BJ (cell line): ENCODE measurements around the gene CTNND1. TPM values are rescaled to one million over a fixed set of nuclear protein-coding genes. Genes with fewer than 3 reads are reported as not detected.

Experiments used
- CTCF ChIA-PET: fragments of 350-600 bp; formaldehyde crosslinking; extraction: SDS; loops from one replicate; lab custom pipeline; 2021; ENCODE audit warnings: antibody characterized with exemption, inconsistent platforms; lab: Yijun Ruan, JAX
- POLR2A ChIA-PET: fragments of 300-600 bp; sonication (Branson Sonifier 250); formaldehyde crosslinking; extraction: SDS; loops from one replicate; lab custom pipeline; 2021; ENCODE audit warnings: antibody characterized with exemption; lab: Charles Lee
- DNase-seq: peaks from one replicate; pipeline ENCODE4 v3.0.0-alpha.2; 2011; ENCODE audit warnings: low read depth
- H3K27me3 ChIP-seq: 2 replicates; pipeline ENCODE4 v1.6.0; 2011; ENCODE audit warnings: low read length; ENCODE audit not compliant: control insufficient read depth, insufficient read depth
- H3K36me3 ChIP-seq: 2 replicates; pipeline ENCODE4 v1.5.1; 2011; ENCODE audit warnings: low read length; ENCODE audit not compliant: control insufficient read depth, insufficient read depth
- H3K4me3 ChIP-seq: 2 replicates; pipeline ENCODE4 v1.5.1; 2011; ENCODE audit warnings: low read depth, mild to moderate bottlenecking, control low read depth, low read length
- CTCF ChIP-seq: IDR thresholded peaks from 2 replicates; pipeline ENCODE4 v1.5.1; 2011; ENCODE audit warnings: low read depth, mild to moderate bottlenecking, control low read depth, inconsistent platforms, low read length, moderate library complexity; ENCODE audit not compliant: insufficient read depth
- polyA plus RNA-seq: library from polyadenylated mRNA; depleted of rRNA; stranded (reverse); fragments of >200 nt; gene quantifications from 2 replicates; pipeline ENCODE4 v1.2.3, GENCODE V29; 2011

The CTNND1 gene
- polyA plus RNA-seq, 1 experiment, result 286 TPM

DNA sequence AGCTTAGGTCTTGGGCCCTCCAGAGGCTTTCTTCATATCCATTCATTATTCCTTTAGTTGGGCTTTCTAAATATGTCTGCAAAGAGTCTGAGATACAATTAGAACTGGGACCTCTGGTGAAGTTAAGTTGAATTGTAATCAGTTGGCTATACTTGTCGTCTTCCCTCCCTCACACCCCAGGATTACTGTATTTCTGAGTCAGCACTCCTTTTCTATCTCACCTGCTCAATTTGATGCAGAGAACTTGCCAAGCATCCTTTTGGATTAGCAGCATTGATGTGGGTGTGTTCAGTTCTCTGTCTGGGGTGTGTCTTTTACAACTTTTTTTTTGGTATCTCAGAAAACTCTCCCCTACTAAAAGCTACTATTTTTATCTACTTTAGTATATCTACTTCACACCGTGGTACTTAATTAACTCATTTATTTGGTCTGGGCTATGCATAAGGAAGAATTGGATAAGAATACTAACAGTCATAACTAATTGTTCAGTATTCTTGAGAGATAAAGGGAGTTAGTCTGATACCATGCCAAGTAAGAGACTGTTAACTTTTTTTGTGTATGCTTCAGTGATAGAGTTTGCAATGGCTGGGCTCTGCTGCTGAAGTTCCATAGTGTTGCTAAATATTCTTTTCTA lies 15.1 kb downstream of the CTNND1 start:
- TF ChIP-seq CTCF, result no peak
- H3K36me3 ChIP-seq, result 0 out of 2 replicates have a peak, but pooled peaks cover 1% of the 10 kb centered on the region
- no peak for DNase-seq
- ChIA-PET CTCF (interaction anchor here (0.9 to 3.3 kb wide), 3 partner anchors 12 to 14 kb away, joined by 3 to 12 read pairs (median 4); no protein-coding TSS in a partner anchor), POLR2A (no interaction called here)
- no peak overlapping the region for H3K4me3 ChIP-seq
- H3K27me3 ChIP-seq, result no peaks in the 10 kb centered on the region

- H3K4me3 ChIP-seq, result no peak overlapping the region
- ChIA-PET CTCF (interaction anchor here (1.1 to 3.3 kb wide), 3 partner anchors 13 to 23 kb away, joined by 4 to 12 read pairs (median 6); partner anchors contain the start of gene CTNND1), POLR2A (interaction anchor here (0.5 to 1.4 kb wide), 3 partner anchors 16 to 42 kb away, joined by 3 to 13 read pairs (median 6); partner anchors contain the start of genes CTNND1 and SELENOH)
- TF ChIP-seq CTCF, result no peak
- no peak for DNase-seq
- H3K27me3 ChIP-seq, result no peaks in the 10 kb centered on the region
- 0 out of 2 replicates have a peak, but pooled peaks cover 1% of the 10 kb centered on the region for H3K36me3 ChIP-seq
Measured at GRCh38 chr11:57777969-57778317, 16.3 kb downstream of the CTNND1 start.

DNA sequence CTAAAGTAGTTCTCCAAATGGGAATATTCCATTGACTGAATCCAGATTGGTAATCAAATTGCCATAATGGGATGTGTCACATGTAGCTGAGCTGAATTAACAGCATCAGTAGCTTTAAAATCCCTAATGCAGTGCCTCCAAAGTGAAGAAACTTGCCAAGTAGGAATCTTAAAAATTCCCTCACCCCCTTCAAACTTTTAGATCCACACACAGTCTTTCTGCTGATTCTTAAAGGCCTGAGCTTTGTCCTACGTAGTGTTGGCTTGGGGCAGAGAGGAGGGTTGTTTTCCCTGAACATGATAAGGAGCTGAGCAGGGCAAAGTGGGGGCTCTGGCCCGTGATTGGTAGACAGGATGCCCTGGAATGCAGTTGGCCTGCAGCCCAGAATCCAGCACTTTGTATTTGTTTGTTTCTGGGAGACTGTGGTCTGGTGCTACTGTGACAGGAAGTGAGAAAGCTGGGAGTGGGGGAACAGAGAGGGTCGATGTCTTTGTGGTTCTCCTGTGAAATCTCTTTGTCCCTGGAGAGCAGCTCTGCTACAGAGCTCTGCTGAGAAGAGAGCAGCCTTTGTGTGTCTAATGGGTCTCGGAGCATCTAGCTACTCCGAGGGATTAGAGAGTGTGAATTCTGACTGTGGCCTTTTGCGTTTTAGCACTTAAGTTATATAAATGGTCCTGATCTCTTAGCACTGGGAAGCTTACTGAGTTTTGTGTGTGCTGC lies 16.9 kb downstream of the CTNND1 start:
- POLR2A ChIA-PET, result interaction anchor here (0.5 to 1.4 kb wide), 4 partner anchors 17 to 42 kb away, joined by 3 to 13 read pairs (median 4); partner anchors contain the start of genes CTNND1 and SELENOH
- H3K36me3 ChIP-seq, result 0 out of 2 replicates have a peak, but pooled peaks cover 1% of the 10 kb centered on the region
- peak; percentile 87 for DNase-seq

GRCh38 chr11:57779276-57779675 lies 17.7 kb downstream of the CTNND1 start:
- no peak overlapping the region for H3K4me3 ChIP-seq
- no peaks in the 10 kb centered on the region for H3K27me3 ChIP-seq
- ChIA-PET CTCF (interaction anchor here (0.9 to 3.3 kb wide), 3 partner anchors 14 to 28 kb away, joined by 4 to 12 read pairs (median 5); partner anchors contain the start of genes BTBD18 and CTNND1), POLR2A (interaction anchor here (1.4 kb wide), 1 partner anchor 38 kb away, joined by 6 read pairs; the partner anchor contains the start of gene SELENOH)
- no peak for DNase-seq
- H3K36me3 ChIP-seq, result 0 out of 2 replicates have a peak, but pooled peaks cover 1% of the 10 kb centered on the region
- TF ChIP-seq CTCF, result peak; percentile 32; the same call in 1 of the 2 replicates

More for the DNA sequence above, 16.9 kb downstream of the CTNND1 start:
- CTCF ChIA-PET, result interaction anchor here (0.9 to 3.3 kb wide), 4 partner anchors 14 to 27 kb away, joined by 4 to 12 read pairs (median 6); partner anchors contain the start of genes BTBD18 and CTNND1
- no peaks in the 10 kb centered on the region for H3K27me3 ChIP-seq
- TF ChIP-seq CTCF, result no peak
- no peak overlapping the region for H3K4me3 ChIP-seq
